WERI-Rb-1 (cell line): ENCODE measurements around the gene RNF126.
A peak's percentile ranks its signal among the peaks of the same experiment; 100 is the strongest.
"Not testable (repeated sequence)": the region's sequence is repeated elsewhere in the genome, so short reads cannot be mapped to it uniquely, and the experiment has no call there.

ENCODE experiments used
- DNase-seq: peaks from one replicate; pipeline ENCODE4 v3.0.0-alpha.2; 2020
- H3K27ac ChIP-seq: fragments of 250-450 bp; sonication (Bioruptor Pico); 2 replicates; pipeline ENCODE4 v1.5.1; 2020; ENCODE audit warnings: mild to moderate bottlenecking, moderate library complexity
- H3K27me3 ChIP-seq: fragments of 250-450 bp; sonication (Bioruptor Pico); 2 replicates; pipeline ENCODE4 v1.5.1; 2021; ENCODE audit warnings: mild to moderate bottlenecking, low read depth, moderate library complexity; ENCODE audit not compliant: insufficient read depth, severe bottlenecking
- H3K36me3 ChIP-seq: fragments of 250-450 bp; sonication (Bioruptor Pico); 2 replicates; pipeline ENCODE4 v1.5.1; 2020; ENCODE audit warnings: mild to moderate bottlenecking, moderate library complexity
- H3K4me3 ChIP-seq: 2 replicates; pipeline ENCODE4 v1.5.1; 2011; ENCODE audit warnings: low read depth, mild to moderate bottlenecking, control low read depth, low read length
- H3K9me3 ChIP-seq: fragments of 250-450 bp; sonication (Bioruptor Pico); 2 replicates; pipeline ENCODE4 v1.5.1; 2021; ENCODE audit warnings: mild to moderate bottlenecking, moderate library complexity; ENCODE audit not compliant: severe bottlenecking
- CTCF ChIP-seq: IDR thresholded peaks from 2 replicates; pipeline ENCODE4 v1.5.1; 2011; ENCODE audit warnings: low read depth, mild to moderate bottlenecking, control low read depth, inconsistent platforms, low read length

Gene RNF126

DNA sequence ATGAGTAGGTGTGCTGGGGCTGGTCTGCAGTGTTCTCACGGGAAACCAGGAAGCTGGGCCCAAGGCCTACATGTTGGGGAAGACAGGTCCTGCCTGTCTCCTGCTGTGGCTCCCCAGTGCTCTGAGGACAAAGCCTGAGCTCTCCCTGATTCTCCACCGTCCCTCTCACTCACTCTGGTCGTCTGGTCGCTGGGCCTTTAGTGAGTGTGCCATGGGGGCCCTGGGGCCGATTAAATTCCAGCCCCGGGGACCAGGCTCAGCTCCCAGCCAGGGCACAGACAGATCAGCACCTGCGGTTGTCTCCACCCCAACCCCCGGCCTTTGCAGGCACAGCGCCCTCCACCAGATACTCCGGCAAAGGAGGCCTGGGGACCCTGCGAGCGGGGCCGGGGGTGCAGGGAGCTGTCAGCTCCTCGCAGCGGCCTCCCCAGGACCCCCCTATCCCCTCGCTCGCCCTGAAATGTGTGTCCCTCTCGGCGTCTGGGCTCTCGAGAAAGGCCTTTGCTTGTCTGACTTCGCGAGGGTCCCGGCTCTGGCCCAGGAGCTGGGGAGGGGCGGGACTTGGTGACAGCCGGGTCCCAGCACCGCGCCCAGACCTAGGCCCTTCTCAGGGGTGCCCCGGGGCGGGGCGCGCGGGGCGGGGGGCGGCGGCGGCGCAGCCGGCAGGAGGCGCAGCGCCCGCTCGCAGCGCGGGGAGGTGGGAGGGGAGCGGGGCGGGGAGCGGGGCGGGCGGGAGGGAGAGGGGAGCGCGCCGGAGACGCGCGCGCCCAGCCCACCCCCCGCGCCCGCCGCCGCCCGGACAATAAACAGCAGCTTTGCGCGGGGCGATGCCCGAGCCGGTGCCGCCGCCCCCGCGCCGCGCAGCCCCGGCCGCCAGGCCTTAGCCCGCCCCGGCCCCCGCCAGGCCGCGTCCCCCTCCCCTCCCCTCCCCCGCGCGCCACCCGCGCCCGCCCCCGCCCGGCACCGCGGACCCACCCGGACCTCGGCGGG lies 45.4 kb upstream of the RNF126 start, which contains the start of gene PALM:
TSS of gene PALM (plus strand) at position 782 of the 990 bp plus-strand sequence. CDS start 212 bp downstream, outside the sequence.
- Histone ChIP-seq H3K36me3 (peaks cover 10% of the 10 kb centered on the region), H3K9me3 (no peaks in the 10 kb centered on the region), H3K27me3 (no peaks in the 10 kb centered on the region), H3K4me3 (peak within 1 kb of the TSS; percentile 85), H3K27ac (peak within 1 kb of the TSS; percentile 89)
- peak; percentile 25; the same call in 1 of the 2 replicates for TF ChIP-seq CTCF
- DNase-seq, result peak; percentile 72

DNA sequence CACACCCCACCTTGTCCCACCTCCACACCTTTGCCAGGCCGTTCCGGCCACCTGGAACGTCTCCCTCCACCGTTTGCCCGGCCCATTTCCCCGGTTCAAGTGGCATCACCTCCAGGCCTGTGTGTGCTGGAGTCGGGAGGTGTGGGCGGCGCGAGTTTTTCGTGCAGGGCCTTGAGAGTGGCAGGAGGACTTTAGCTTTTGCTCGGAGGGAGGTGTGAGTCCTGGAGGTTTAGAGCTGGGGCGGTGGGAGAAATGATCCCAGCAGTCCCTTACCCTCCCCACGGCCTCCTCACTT lies 41.4 kb upstream of the RNF126 start:
- no peak for DNase-seq
- TF ChIP-seq CTCF, result no peak
- H3K36me3 ChIP-seq, result no peaks in the 10 kb centered on the region
- no peak overlapping the region for H3K4me3 ChIP-seq
- no peak overlapping the region for H3K27ac ChIP-seq
- no peaks in the 10 kb centered on the region for H3K9me3 ChIP-seq
- no peaks in the 10 kb centered on the region for H3K27me3 ChIP-seq

DNA sequence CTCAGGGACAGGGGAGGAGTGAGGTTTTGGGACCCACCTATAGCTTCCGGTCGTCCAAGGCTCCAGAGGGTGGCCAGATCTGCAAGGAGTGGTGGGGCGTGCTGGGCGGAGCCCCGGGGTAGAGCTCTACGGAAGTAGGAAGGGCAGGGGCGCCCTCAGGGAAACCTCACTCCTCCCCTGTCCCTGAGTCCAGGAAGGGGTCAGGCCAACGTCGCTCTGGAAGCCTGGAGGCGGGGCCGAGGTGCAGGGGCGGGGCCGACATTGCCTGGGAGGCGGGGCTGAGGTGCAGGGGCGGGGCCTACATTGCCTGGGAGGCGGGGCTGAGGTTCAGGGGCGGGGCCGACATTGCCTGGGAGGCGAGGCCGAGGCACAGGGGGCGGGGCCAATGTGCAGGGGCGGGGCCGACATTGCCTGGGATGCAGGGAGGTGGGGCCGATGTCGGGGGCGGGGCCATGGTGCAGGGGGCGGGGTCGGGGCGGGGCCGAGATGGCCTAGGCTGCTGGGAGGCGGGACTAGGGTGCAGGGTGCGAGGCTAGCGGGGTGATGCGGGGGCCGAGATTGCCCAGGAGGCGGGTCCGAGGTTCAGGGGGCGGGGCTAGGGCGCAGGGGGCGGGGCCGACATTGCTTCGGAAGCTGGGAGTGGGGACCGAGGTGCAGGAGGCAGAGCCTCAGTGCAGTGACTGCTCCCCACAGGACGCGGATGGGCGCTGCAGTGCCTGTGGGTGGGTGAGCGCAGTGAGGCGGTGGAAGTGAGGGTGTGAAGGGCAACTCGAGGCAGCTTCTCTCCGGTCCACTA lies 40.8 kb upstream of the RNF126 start:
- Histone ChIP-seq H3K4me3 (no peak overlapping the region), H3K27me3 (no peaks in the 10 kb centered on the region), H3K9me3 (no peaks in the 10 kb centered on the region), H3K27ac (no peak overlapping the region), H3K36me3 (no peaks in the 10 kb centered on the region)
- peak; percentile 55 for DNase-seq
- TF ChIP-seq CTCF, result 0 out of 2 replicates have a peak, but pooled peaks have one; percentile 21

DNA sequence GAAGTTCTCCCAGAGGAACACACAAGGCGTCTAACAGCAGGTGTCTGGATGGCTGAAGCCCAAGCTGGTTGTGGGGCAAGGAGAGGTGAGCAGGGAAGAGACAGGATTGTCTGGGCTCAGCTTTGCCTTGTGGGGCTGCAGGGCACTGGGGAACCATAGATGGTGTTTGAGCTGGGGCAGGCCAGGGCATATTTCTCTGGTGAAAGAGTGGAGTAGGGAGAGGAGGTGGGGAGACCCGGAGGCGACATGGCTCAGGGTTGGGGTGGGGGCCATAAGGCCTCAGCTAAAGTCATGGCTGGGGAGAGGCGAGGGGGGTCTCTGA lies 40.3 kb upstream of the RNF126 start:
- no peaks in the 10 kb centered on the region for H3K27me3 ChIP-seq
- no peak for TF ChIP-seq CTCF
- no peaks in the 10 kb centered on the region for H3K36me3 ChIP-seq
- no peaks in the 10 kb centered on the region for H3K9me3 ChIP-seq
- no peak for DNase-seq
- no peak overlapping the region for H3K4me3 ChIP-seq
- H3K27ac ChIP-seq, result no peak overlapping the region

- not testable (repeated sequence) for H3K4me3 ChIP-seq, H3K9me3 ChIP-seq, H3K36me3 ChIP-seq, DNase-seq, H3K27ac ChIP-seq, H3K27me3 ChIP-seq
Observed at GRCh38 chr19:702847-703246, 39.8 kb upstream of the RNF126 start.

- not testable (repeated sequence) for H3K9me3 ChIP-seq
Observed at GRCh38 chr19:699885-700284, 36.9 kb upstream of the RNF126 start.

DNA sequence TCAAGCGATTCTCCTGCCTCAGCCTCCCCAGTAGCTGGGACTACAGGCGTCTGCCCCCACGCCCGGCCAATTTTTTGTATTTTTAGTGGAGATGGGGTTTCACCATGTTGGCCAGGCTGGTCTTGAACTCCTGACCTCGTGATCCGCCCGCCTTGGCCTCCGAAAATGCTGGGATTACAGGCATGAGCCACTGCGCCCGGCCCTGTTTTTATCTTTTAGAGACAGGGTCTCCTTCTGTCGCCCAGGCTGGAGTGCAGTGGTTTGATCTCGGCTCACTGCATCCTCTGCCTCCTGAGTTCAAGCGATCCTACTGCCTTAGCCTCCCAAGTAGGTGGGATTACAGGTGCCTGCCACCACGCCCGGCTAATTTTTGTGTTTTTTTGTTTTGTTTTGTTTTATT lies 35.5 kb upstream of the RNF126 start:
- not testable (repeated sequence) for DNase-seq, H3K36me3 ChIP-seq, H3K9me3 ChIP-seq, H3K27me3 ChIP-seq, H3K4me3 ChIP-seq, H3K27ac ChIP-seq

More at GRCh38 chr19:699885-700284, 36.9 kb upstream of the RNF126 start:
- DNase-seq, H3K27me3 ChIP-seq, H3K4me3 ChIP-seq, H3K27ac ChIP-seq, H3K36me3 ChIP-seq: not testable (repeated sequence)
